AG04450 (cell line): ENCODE results near the gene NHP2. TPM values are rescaled to one million over a fixed set of nuclear protein-coding genes. Genes with fewer than 3 reads are reported as not detected.
A peak's percentile ranks its signal among the peaks of the same experiment; 100 is the strongest.

Experiments used
- CTCF ChIA-PET: fragments of 300-600, 350-600 bp; formaldehyde crosslinking; extraction: SDS; loops from one replicate; lab custom pipeline; 2022; ENCODE audit warnings: antibody characterized with exemption, inconsistent platforms; lab: Charles Lee
- POLR2A ChIA-PET: fragments of 350-600 bp; formaldehyde crosslinking; extraction: SDS; loops from one replicate; lab custom pipeline; 2021; ENCODE audit warnings: antibody characterized with exemption, inconsistent platforms; lab: Yijun Ruan, JAX
- DNase-seq: peaks from one replicate; pipeline ENCODE4 v3.0.0-alpha.2; 2011; ENCODE audit warnings: low read depth, low spot score
- H3K27ac ChIP-seq: one replicate; pipeline ENCODE4 v1.5.1; 2012; ENCODE audit warnings: low read depth, low read length, control low read depth
- H3K27me3 ChIP-seq: one replicate; pipeline ENCODE4 v1.6.0; 2012; ENCODE audit warnings: low read length; ENCODE audit not compliant: control insufficient read depth, insufficient read depth
- H3K4me3 ChIP-seq: 2 replicates; pipeline ENCODE4 v1.5.1; 2011; ENCODE audit warnings: mild to moderate bottlenecking, low read depth, low read length, control low read depth
- H3K9me3 ChIP-seq: 2 replicates; pipeline ENCODE4 v1.5.1; 2012; ENCODE audit warnings: low read length; ENCODE audit not compliant: control insufficient read depth, insufficient read depth
- polyA minus RNA-seq: library from RNA; depleted of rRNA, polyadenylated mRNA; stranded (reverse); fragments of >200 nt; gene quantifications from 2 replicates; pipeline ENCODE4 v1.2.3, GENCODE V29; 2011; rRNA and poly(A)+ RNA removed
- polyA plus RNA-seq: library from polyadenylated mRNA; depleted of rRNA; stranded (reverse); fragments of >200 nt; gene quantifications from 2 replicates; pipeline ENCODE4 v1.2.3, GENCODE V29; 2011; rRNA removed
- TF ChIP-seq, protein P1 (sequence below): IDR thresholded peaks from 2 replicates; pipeline ENCODE4 v1.5.1; 2011; ENCODE audit warnings: low read depth, low read length, control low read depth, inconsistent platforms

The NHP2 gene
- polyA plus RNA-seq (93.1 and 108 TPM in 2 replicates), polyA minus RNA-seq (32.4 and 32.7 TPM in 2 replicates)

DNA sequence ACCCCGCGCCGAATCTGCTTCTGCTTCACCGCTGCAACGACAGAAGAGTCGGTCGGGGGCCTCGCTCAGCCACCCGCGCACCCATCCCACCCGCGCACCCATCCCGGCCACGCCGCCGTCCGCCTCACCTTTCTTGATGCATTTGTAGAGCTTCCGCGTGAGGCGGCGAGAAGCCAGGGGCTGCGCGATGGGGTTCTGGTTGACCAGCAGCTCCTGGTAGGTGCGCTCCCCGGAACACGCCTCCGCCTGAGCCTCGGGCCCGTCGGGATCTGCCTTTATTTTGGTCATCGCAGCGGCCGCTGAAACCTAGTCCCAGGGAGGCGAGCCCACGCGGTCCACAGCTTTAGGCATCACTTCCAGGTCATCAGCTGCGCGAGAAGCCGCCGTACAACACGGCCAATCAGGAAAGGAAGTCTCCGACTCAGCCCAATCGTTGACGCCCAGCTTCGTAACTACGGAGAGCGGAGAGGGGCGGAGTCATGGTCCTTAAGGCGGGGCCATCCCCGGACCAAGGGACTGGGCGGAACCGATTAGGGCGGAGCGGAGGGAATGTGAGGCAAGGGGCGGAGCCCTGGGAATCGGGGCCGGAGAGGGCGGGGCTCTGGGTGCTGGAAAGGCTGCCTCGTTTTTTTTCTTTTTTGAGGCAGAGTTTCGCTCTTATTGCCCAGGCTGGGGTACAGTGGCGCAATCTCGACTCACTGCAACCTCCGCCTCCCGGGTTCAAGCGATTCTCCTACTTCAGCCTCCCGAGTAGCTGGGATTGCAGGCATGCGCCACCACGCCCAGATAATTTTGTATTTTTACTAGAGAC, at the start of gene NHP2:
Gene NHP2, minus strand, starts transcription at position 356 of the 811 bp plus-strand sequence. Its CDS starts 68 bp downstream, at position 288.
- TF ChIP-seq, protein P1, sequence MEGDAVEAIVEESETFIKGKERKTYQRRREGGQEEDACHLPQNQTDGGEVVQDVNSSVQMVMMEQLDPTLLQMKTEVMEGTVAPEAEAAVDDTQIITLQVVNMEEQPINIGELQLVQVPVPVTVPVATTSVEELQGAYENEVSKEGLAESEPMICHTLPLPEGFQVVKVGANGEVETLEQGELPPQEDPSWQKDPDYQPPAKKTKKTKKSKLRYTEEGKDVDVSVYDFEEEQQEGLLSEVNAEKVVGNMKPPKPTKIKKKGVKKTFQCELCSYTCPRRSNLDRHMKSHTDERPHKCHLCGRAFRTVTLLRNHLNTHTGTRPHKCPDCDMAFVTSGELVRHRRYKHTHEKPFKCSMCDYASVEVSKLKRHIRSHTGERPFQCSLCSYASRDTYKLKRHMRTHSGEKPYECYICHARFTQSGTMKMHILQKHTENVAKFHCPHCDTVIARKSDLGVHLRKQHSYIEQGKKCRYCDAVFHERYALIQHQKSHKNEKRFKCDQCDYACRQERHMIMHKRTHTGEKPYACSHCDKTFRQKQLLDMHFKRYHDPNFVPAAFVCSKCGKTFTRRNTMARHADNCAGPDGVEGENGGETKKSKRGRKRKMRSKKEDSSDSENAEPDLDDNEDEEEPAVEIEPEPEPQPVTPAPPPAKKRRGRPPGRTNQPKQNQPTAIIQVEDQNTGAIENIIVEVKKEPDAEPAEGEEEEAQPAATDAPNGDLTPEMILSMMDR = no peak
- POLR2A ChIA-PET = interaction anchor here (0.8 to 2.0 kb wide), 5 partner anchors 10 to 78 kb away, joined by 3 to 20 read pairs (median 5); partner anchors contain the start of genes HNRNPAB and RMND5B
- peak within 1 kb of the TSS; percentile 61 for H3K4me3 ChIP-seq
- CTCF ChIA-PET = interaction anchor here (0.7 to 6.0 kb wide), 6 partner anchors 8 to 1014 kb away, joined by 3 to 39 read pairs (median 4); no protein-coding TSS in a partner anchor
- no peaks in the 10 kb centered on the region; the same call in 1 of the 2 replicates for H3K9me3 ChIP-seq
- peak; percentile 98 for DNase-seq
- H3K27me3 ChIP-seq = no peaks in the 10 kb centered on the region
- peak within 1 kb of the TSS; percentile 52 for H3K27ac ChIP-seq

- no peak overlapping the region for H3K4me3 ChIP-seq
- no peak for DNase-seq
- CTCF ChIA-PET = no interaction called here
- H3K9me3 ChIP-seq = no peaks in the 10 kb centered on the region; the same call in 1 of the 2 replicates
- H3K27ac ChIP-seq = no peak overlapping the region
- no peaks in the 10 kb centered on the region for H3K27me3 ChIP-seq
- TF ChIP-seq, protein P1 = no peak
- POLR2A ChIA-PET = no interaction called here
These were observed 48.9 kb upstream of the NHP2 start for GRCh38 chr5:178202541-178202940.

DNA sequence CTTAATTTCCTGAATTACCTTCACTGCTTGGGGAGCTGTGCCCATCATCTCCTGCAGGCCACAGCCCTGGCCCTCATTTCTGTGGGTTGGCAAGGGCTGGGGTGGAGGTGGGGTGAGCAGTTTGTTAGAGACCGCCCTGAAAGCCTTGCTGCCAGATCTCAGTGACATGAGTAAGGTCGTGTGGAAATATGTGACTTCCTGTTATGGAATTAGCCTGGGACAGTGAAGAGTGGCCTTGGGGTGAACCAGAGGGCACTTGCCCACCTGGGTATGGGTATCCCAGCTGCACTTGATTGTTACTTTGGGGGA, 48.2 kb upstream of the NHP2 start:
- DNase-seq = no peak
- Histone ChIP-seq H3K9me3 (no peaks in the 10 kb centered on the region; the same call in 1 of the 2 replicates), H3K4me3 (no peak overlapping the region), H3K27ac (no peak overlapping the region), H3K27me3 (no peaks in the 10 kb centered on the region)
- ChIA-PET POLR2A (no interaction called here), CTCF (no interaction called here)
- TF ChIP-seq, protein P1 = no peak

DNA sequence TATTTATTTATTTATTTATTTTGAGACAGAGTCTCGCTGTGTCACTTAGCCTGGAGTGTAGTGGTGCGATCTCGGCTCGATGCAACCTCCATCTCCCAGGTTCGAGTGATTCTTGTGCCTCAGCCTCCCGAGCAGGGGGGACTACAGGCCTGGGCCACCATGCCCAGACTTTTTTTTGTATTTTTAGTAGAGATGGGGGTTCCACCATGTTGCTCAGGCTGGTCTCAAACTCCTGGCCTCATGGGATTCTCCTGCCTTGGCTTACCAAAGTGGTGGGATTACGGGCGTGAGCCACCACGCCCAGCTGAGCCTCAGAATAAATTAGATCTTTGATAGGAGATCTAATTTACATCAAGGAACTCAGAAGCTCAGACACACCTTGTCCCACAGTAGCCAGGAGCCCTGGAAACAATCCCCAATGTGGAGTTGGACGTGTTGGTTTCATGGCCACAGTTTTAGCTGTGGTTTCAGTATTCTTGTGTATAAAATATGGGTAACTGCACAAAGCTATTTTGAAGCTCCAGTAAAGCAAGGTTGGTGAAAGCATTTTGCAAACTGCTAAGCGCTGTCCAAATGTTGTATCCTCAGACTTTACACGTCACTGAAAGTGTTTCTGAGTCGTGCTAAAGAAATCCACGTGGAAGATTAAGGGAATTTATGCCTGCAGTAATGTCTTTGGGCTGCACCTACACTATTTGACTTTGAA, 47.7 kb upstream of the NHP2 start:
- ChIA-PET POLR2A (no interaction called here), CTCF (no interaction called here)
- no peaks in the 10 kb centered on the region; the same call in 1 of the 2 replicates for H3K9me3 ChIP-seq
- TF ChIP-seq, protein P1 = no peak
- no peak for DNase-seq
- no peak overlapping the region for H3K4me3 ChIP-seq
- H3K27ac ChIP-seq = no peak overlapping the region
- no peaks in the 10 kb centered on the region for H3K27me3 ChIP-seq
